Measurements from ENCODE around the gene STARD13. TPM values are rescaled to one million over a fixed set of nuclear protein-coding genes. Genes with fewer than 3 reads are reported as not detected.
A peak's percentile ranks its signal among the peaks of the same experiment; 100 is the strongest.

STARD13 gene
- total RNA-seq, 4 donors from 2014 or later: 9.5 to 33.9 (median 30.3) TPM

DNA sequence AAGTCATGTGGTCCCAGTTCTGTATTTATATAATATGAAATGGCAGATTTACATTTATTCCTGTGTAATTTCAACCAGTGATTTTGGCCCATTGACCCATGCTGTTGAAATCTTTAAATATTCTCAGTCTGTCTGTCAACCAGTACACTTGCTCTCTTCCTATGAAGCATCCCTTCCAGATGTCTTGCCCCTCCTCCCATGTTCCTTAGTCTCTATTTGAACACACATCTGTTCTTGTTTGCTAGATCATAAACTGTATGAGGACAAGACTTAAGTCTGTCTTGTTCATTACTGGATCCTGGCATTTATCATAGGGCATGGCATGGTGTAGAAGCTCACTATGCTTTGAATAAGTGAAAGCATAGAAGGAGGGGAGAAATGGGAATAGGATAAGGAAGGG, 34.9 kb downstream of the STARD13 start:
- peak overlapping the region in 2 of 4 donors; percentile 4 to 33 for H3K27ac ChIP-seq
- H3K4me3 ChIP-seq: no peak overlapping the region
- no peak for DNase-seq
- no peak for TF ChIP-seq POLR2A (IDR thresholded peaks at IDR 0.05)
- TF ChIP-seq, protein P1, sequence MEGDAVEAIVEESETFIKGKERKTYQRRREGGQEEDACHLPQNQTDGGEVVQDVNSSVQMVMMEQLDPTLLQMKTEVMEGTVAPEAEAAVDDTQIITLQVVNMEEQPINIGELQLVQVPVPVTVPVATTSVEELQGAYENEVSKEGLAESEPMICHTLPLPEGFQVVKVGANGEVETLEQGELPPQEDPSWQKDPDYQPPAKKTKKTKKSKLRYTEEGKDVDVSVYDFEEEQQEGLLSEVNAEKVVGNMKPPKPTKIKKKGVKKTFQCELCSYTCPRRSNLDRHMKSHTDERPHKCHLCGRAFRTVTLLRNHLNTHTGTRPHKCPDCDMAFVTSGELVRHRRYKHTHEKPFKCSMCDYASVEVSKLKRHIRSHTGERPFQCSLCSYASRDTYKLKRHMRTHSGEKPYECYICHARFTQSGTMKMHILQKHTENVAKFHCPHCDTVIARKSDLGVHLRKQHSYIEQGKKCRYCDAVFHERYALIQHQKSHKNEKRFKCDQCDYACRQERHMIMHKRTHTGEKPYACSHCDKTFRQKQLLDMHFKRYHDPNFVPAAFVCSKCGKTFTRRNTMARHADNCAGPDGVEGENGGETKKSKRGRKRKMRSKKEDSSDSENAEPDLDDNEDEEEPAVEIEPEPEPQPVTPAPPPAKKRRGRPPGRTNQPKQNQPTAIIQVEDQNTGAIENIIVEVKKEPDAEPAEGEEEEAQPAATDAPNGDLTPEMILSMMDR (IDR thresholded peaks at IDR 0.05): no peak
- no peaks in the 10 kb centered on the region for H3K36me3 ChIP-seq
- no peaks in the 10 kb centered on the region for H3K27me3 ChIP-seq
- no peaks in the 10 kb centered on the region for H3K9me3 ChIP-seq
- H3K4me1 ChIP-seq: peaks cover 0 to 11% (median 1%) of the 10 kb centered on the region in 4 donors

DNA sequence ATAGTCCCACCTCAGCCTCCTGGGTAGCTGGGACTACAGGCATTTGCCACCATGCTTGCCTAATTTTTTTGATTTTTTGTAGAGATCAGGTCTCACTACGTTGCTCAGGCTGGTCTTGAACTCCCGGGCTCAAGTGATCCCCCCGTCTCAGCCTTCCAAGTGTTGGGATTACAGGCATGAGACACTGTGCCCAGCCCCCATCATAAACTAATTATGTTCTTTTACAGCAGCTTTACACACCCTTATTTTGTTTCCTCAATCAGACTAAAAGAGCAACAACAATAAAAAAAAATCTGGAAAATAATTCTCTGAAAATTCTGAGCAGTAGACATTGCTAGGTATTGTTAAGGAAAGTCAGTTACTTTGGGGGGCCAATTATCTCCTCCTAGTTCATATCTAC, 35.7 kb downstream of the STARD13 start:
- no peak for DNase-seq
- peaks cover 0 to 11% (median 1%) of the 10 kb centered on the region in 4 donors for H3K4me1 ChIP-seq
- no peak for TF ChIP-seq POLR2A (IDR thresholded peaks at IDR 0.05)
- TF ChIP-seq, protein P1 (IDR thresholded peaks at IDR 0.05): no peak
- no peak overlapping the region for H3K27ac ChIP-seq
- H3K4me3 ChIP-seq: no peak overlapping the region
- H3K36me3 ChIP-seq: no peaks in the 10 kb centered on the region
- no peaks in the 10 kb centered on the region for H3K27me3 ChIP-seq
- no peaks in the 10 kb centered on the region for H3K9me3 ChIP-seq

DNA sequence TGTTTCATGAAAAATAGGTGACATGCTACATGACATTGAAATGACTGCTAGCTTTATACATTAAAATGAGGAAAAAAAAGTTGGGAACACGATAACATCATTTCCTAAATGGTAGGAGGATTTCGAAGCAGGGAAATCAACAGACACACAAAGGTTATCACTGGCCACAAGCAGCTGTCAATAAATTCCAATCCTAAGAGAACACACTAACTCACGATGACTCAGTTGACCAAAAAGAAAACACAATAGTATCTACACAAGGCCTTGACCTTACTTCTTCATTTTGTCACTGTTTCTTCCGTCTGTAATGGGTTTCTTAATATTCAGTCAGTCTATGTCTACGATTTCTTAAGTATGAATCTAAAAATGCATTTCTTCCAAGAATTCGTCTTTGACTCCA, 36.5 kb downstream of the STARD13 start:
- DNase-seq: no peak
- Histone ChIP-seq H3K4me3 (no peak overlapping the region), H3K36me3 (no peaks in the 10 kb centered on the region), H3K27me3 (no peaks in the 10 kb centered on the region), H3K9me3 (no peaks in the 10 kb centered on the region), H3K4me1 (peaks cover 0 to 11% (median 1%) of the 10 kb centered on the region in 4 donors), H3K27ac (no peak overlapping the region)
- TF ChIP-seq, protein P1 (IDR thresholded peaks at IDR 0.05): no peak
- TF ChIP-seq POLR2A (IDR thresholded peaks at IDR 0.05): no peak

DNA sequence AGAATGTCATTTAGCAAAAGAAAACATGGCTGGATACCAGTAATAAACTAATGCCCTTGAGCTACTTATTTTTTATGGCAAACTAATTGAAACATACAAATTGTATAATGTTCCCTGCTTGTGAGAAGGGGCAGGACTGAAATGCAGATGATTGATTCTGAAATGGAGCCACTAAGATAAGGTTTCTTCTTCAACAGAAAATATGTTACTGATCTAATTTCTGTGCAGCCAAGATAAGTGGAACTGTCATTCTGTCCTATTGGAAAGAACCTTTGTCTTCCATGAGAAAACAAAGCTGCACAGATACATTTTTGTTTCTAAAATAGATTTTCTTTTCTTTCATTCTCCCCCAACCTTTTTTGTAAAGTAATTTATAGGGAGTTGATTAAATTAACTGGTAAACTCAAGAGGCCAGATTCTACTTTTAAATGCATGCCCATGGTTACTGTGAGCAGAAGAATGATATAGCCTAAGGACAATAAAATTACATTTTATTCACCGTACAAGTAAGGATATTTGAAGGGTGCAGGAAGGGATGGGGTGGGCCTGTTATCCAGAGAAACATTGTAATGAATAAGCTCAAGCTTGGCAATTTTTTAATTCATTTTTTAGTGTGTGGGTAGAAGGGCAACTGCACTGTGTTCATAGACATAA, 39.9 kb downstream of the STARD13 start:
- no peak overlapping the region for H3K4me3 ChIP-seq
- H3K9me3 ChIP-seq: no peaks in the 10 kb centered on the region
- no peaks in the 10 kb centered on the region for H3K27me3 ChIP-seq
- peaks cover 0 to 2% (median 0%) of the 10 kb centered on the region in 4 donors for H3K4me1 ChIP-seq
- TF ChIP-seq, protein P1 (IDR thresholded peaks at IDR 0.05): no peak
- no peak for TF ChIP-seq POLR2A (IDR thresholded peaks at IDR 0.05)
- DNase-seq: no peak
- no peaks in the 10 kb centered on the region for H3K36me3 ChIP-seq
- no peak overlapping the region for H3K27ac ChIP-seq

DNA sequence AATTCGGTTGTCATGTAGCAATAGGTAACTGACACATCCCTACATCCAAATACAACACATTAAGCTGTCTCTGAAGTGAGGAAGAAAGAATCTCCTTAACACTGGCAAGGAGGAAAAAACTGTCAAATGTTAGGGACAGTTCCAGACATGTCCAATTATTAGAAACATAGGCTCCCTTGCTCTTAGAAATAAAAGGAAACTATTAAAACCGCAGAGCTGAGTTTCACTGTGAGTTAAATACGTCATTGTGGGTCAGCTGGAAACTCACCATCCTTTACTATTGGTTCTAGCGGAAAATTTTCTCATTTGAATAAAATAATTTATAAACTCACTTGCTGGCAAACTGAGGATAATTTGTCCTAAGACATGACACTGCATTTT, 40.7 kb downstream of the STARD13 start:
- DNase-seq: no peak
- no peaks in the 10 kb centered on the region for H3K4me1 ChIP-seq
- no peaks in the 10 kb centered on the region for H3K27me3 ChIP-seq
- no peaks in the 10 kb centered on the region for H3K9me3 ChIP-seq
- no peaks in the 10 kb centered on the region for H3K36me3 ChIP-seq
- H3K4me3 ChIP-seq: no peak overlapping the region
- no peak overlapping the region for H3K27ac ChIP-seq
- TF ChIP-seq, protein P1 (IDR thresholded peaks at IDR 0.05): no peak
- TF ChIP-seq POLR2A (IDR thresholded peaks at IDR 0.05): no peak
